Hematopoietic multipotent progenitor cell treated with erythropoietin and hydrocortisone succinate and interleukin-3 and kit ligand, for 4 days (in vitro differentiated cells): ENCODE data around the gene JAK1.
A peak's percentile ranks its signal among the peaks of the same experiment; 100 is the strongest.
"Not testable (repeated sequence)": the region's sequence is repeated elsewhere in the genome, so short reads cannot be mapped to it uniquely, and the experiment has no call there.

Experiments used
- DNase-seq: peaks from one replicate; pipeline ENCODE4 v3.0.0-alpha.2; 2015

The JAK1 gene

DNA sequence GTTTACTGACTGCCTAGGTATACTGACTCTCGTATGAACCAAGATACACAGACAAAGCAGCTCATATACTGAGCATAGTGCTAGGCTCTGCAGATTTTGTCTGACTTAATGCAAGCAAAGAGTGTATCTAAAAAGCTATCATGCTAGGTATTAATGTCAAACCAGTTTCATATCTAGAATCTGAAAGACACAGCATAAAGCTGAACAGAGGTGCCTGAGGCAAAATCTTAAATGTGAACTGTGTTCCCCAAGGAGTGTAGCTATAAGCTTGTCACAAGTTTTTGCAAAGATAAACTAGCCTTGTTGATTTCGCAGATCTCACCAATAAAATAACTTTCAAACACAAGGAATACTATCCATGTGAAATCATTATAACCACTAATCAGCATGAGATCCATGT lies 18.1 kb downstream of the JAK1 start:
- no peak for DNase-seq

DNA sequence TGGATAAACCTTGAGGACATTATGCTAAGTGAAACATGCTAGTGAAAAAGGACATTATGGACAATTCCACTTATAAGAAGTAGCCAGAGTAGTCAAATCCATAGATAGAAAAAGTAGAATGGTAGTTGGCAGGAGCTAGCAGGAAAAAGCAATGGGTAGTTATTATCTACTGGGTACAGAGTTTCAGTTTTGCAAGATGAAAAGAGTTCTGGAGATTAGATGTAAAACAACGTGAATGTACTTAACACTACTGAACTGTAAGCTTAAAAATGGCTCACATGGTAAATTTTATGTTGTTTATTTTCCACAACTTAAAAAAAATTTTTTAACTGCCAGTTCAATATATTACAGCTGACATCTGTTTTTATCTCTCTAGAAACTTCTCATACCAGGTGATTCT lies 19.4 kb downstream of the JAK1 start:
- DNase-seq, result peak; percentile 57

DNA sequence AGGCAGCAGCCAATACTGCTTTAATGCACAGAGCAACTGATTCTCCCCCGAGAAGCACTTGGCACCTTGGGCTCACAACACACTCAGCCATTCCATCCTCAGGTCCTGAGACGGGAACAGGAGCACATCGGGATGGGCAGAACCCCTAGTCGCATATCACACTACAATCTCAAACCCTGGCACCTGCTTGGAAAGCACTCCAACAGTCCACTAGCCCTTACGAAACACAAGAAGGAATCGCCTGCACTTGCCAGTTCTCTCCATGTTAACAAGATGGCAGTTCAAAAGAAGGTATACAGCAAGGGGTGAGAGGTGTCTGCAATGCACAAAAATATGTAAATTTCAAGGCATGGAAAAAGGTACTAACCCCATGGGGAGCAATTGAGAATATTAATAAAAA lies 21.4 kb downstream of the JAK1 start:
- no peak for DNase-seq

DNA sequence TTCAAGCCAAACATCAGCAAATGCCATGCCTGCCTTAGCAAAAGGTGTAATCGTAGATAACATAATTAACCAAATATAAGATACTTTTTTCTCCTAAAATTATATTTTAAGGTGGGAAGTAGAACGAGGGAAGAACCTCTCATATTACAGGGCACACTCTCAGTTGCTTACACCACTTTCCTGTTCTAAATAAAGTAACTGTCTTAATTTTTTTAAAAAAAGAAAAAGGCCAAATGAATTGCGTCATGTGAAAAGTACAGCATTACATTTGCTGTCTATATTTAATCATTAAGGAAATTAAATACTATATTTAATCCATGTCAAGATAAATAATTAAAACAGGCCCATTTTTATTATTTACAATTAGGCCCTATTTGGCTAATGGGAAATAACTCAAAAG lies 23.7 kb downstream of the JAK1 start:
- peak; percentile 47 for DNase-seq

DNA sequence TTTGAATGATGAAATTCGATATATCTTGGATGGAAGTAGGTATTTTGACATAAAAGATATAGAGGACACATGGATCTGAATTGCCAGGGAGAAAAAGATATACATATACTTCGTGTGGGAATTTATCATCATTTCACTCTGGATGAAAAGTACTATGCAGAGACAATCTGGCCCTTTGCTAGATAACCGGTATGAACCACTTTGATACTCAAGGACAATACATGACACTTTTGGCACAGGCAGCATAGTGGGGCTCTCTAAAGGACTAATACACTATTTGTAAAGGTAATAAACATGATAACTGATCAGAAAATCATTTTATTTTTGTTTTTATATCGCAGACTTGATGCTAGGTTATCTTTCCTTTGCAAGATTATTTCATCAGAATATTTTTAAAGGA lies 24.2 kb downstream of the JAK1 start:
- no peak for DNase-seq

DNA sequence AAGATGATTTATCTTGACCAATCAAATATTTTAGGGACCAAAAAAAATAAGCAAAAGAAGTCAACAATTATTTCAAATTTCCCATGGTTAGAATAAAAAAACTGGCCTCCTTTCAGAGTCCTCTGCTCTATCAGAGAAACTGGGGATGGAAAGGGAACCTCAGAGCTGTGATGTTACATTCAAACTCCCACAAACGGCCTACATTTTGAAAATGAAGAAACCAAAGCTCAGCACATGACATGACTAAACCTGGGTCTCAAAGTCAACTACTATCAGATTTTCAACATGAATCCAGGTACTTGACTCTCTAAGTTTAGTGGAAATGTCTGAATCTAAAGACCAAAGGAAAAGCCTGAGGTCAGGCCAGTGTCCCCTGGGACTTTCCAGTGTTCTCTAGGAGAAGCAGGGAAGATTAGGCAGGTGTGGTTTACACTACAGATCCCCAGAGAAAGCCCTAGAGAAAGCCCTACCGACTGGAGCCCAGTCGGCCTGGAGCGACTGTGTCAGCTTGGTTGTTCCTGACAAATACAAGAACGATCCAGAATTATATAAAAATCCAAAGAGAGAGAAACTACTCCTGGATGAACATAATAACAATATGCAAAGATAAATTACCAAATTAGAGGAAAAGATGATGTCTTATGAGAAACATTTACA lies 24.8 kb downstream of the JAK1 start:
- no peak for DNase-seq

DNA sequence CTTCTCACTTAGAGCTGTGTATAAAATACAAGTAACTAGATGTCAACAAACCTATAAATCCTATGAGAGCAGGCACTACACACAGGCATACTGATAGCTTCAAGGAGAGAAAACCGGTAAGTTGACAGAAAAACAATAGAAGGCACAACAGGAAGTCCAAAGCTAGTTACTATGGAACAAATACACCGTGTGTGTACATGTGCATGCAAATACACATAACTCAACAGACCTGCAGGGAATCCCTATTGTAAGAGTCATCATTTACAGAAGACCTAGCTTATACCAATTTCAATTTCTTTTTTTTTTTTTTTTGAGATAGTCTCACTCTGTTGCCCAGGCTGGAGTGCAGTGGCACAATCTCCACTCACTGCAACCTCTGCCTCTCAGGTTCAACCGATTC lies 26.3 kb downstream of the JAK1 start:
- DNase-seq, result no peak

DNA sequence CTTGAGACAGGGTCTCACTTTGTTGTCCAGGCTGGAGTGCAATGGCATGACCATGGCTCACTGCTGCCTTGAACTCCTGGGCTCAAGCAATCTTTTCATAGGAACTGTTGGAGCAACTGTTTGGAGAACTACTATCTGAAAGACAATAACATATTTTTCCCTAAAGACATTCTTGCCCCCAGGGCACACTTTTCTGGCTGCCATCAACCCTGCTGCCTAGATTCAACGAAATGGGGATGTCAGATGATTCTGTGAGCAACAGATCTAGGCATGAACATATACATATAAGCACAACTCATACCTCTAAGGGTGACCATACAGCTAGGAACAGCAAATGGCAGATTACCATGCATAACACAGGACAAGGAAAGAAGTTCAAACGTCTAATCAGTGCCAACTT lies 27.4 kb downstream of the JAK1 start:
- no peak for DNase-seq

DNA sequence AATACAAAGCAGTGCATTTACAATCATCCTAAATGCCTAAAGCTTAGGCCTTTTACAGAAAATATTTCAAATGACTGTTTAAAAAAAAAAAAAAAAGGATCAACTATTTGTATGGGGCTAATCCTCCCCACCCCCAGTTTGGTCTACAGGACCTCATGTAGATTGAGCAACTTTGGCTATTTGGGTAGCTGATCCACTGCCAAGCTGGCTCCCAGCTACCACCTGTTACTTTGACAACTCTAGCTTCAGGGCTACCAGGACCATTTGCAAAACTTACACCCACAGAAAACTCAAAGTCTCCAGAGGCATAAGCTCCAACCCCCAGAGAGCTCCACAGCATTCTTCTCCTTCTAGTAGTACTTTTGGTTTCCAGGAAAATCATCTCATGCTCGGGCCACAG lies 29.4 kb downstream of the JAK1 start:
- DNase-seq, result peak; percentile 31

DNA sequence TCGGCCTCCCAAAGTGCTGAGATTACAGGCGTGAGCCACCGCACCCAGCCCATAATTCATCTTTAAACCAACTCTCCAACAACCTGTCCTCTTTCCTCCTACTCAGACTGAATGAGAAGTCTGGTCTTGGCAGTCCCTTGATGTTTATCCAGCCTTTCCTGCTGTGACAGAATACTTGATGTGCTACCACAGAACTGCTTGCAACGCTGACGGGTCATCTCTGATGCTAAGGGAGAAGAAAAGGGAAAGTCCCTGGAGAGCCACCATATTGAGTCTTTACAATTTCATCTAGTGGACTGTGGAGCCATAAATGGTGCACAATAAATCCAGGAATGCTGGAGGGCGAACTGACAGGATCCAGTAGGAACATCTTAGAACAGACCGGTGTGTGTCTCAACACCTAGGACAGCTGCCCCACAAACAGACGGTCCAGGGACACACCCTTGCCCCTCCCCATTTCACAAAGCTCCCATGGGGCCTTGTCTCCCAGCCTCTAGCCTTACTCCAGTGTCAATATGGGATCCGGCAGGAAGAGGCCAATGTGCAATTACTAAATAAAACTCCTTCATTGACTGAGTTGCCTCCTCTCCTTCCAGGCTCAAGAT lies 30.7 kb downstream of the JAK1 start:
- no peak for DNase-seq

DNA sequence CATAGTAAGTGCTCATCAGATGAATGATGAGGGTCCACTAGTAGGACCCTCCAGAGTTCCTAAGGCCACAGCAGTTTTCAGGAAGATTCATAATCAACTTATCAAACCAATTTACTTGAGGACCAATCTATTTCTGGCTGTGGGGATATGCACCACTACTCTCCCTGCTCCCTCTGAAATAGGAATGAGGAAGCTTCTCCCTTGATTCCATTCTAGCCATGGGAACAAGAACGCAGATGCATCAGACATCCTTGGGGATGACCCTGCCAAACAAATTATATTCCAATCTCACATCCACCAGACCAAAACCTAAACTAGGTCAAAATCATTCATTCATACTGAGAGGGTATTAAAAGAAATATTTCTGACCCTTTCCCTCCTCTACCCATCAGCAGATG lies 31.5 kb downstream of the JAK1 start:
- no peak for DNase-seq

DNA sequence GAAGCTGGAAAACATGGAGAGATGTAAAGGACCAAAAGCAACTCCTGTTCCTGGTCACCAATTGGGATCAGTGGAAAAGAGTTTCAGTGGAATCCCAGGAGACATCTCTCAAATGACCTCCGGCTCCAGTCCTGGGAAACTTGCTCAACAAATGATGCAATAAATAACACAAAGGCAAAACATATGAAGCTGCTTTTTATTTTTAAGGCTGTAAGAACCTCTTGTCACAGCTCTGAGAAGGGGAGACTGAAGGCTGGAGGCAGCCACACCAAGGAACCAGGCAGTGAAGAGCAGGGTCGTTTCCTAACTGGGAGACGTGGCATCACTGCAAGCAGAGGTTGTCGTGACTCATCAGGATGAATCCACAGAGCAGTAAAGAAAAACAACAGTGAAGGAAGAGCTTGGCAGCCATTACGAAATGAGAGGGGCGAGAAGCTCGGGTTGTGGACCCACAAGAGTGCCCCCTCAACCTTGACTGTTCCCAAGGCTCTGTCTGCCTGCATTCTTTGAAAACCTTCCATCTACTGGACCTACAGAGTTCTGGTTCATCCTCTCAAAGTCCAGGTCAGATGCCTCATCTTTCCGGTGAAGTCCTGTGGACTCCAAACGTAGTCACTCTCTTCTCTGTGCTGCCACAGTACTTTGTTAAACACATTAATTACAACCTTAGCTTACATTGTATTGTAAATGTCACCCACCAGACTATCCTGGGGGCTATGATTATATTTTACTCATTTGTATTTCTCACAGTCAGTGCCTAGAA lies 32.1 kb downstream of the JAK1 start:
- no peak for DNase-seq

DNA sequence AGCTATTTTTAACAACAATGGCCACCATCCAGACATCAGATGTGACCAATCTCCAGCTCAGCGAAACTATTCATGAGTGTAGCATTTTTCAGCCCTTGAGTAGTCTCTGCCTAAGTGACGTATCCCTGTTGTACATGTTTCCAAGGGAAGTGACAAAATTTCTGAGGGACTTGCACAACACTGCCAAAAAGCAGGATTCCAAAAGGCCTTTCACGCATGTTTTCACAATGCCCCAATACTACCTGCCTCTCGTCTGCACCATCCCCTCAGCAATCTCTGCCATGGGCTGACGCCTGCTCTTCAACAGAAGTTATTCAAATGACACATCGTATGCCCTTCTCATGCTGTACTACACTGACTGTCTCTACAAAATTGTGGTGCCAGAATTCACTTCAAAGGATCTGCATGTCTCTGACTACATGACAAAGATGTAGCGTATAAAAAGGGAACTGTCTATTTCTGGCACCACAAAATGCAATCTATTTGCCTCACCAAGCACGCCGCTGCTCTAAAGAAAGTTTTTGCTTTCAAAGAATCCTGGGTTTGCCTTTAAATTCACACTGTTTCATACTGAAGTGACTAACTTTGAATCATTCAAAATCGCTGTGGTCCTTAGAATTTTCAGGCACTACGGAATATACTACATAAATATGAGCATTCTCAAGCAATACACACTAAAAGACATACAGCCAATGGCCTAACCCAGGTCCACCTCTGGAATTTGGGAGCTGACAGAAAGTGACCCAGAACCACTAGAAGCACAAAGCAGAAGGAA lies 32.9 kb downstream of the JAK1 start:
- peak; percentile 70 for DNase-seq

DNA sequence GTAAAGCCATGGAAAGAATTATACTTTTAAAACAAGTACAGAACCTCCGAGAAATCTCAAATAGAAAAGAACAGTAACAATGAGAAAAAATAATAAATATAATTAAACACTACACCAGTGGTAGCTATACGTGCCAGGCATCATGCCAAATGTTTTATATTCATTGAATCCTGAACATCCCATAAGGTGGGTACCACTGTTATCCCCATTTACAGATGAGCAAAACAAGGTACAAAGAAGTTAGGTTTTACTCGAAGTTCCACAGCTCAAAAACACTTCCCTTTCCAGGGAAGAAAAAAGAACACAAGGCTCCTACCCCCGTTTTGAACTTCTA lies 33.4 kb downstream of the JAK1 start:
- no peak for DNase-seq

DNA sequence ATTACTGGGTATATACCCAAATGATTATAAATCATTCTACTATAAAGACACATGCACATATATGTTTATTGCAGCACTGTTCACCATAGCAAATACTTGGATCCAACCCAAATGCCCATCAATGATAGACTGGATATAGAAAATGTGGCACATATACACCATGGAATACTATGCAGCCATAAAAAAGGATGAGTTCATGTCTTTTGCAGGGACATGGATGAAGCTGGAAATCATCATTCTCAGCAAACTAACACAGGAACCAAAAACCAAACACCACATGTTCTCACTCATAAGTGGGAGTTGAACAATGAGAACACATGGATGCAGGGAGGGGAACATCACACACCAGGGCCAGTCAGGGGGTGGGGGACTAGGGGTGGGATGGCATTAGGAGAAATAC lies 35.7 kb downstream of the JAK1 start:
- DNase-seq, result not testable (repeated sequence)

DNA sequence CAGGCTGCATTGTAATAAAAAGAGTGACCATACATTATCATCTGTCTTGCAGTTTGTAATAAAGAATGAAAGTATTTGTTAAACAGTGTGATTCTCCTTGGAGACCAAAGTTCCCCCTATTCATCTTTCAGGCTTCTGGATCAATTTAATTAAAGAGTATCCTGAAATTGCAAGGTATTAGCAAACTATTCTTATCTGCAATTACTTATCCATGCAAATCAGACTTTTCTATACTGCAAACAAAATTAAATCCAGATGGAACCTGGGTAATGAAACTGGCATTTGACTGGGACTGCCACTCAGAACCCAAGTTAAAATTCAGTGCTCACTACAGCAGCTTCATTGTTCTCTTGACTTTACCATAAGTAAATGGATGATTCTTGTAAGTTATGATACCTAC lies 37.1 kb downstream of the JAK1 start:
- DNase-seq, result no peak

DNA sequence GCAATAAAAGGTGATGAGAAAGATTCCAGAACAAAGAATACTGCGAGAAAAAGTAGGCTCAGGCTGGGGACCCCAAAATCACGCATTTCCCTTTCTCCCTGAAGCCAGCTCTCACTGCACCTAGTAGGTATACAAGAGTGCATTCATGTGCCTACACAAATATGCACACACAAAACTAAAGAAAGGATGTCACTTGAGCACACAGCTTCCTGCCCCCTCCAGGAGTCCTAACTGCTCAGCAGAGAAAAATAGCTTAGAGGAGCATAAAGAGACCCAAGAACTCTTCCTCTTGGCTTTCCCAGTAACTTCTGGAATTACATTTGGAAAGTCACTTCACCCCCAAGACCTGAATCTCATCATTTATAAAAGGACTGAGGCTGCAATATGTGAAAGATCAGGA lies 38.0 kb downstream of the JAK1 start:
- no peak for DNase-seq

DNA sequence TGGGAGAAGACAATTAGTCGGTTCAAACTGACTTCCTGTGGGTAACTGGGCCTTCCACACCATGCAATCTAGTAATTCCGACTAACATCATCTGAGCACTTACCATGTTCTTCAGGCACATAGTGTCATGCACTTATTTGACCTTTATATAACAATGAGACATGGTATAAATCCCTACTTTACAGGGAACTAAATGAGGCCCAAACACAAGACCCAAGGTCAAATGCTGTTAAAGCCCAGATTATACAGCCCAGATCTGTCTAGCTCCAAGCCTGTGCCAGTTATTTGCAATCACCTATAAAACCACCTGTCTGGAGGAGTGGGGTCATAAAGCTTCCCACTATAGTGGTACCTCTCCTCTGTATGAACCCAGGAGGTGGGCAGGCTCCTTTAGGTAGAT lies 40.8 kb downstream of the JAK1 start:
- no peak for DNase-seq

DNA sequence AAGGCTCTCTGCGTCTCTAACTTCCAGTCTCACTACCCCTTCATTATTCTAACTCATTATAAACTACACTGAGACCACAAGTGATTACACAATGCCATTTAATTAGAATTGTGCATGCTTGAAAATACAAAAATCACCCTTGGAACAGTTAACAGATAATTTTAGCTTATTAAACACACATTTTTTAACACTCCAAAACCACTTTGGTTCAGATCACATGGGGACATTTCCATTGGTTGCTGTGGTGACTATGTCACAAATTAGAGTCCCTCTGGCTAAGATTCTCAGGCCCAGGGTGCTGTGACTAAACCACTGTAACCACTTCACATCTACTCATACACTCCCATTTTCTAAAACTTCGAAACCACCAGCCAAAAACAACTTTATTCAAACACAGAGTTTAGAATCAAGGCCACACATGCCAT lies 43.0 kb downstream of the JAK1 start:
- DNase-seq, result no peak

DNA sequence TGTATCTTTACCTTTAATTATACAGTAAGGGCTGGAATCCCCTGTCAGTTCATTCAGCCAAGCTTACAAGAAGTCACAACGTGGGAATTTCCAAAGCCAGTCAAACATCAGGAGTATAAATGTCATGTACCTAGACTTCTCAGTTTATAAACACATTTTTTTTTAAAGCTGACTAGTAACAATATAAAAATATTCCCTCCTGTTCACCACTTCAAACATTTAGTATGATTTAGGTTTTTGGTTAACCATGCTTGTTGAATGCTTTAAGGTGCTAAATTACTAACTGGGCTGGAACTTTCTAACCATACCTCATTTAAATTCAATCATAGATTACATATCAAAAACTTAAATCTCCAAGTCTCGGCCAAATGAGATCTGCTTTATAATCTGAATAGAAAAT lies 44.0 kb downstream of the JAK1 start:
- no peak for DNase-seq

DNA sequence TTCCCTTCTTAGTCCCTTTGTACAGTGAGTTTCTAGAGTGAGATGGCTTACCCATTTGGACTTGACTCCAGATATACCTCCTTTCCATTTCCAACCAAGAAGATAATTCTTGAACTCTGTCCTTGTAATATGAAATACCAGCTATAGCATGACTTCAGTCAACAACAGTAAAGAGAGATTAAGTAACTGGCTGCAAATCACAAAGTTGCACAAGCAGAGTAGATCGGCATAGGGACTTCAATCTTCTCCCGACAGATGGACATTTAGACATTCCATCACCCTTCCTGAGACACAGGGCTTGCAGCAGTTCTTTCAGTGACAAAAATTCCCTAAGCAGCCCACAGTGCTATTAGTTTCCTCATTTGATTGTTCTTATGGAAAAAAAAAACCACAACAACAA lies 44.6 kb downstream of the JAK1 start:
- no peak for DNase-seq

DNA sequence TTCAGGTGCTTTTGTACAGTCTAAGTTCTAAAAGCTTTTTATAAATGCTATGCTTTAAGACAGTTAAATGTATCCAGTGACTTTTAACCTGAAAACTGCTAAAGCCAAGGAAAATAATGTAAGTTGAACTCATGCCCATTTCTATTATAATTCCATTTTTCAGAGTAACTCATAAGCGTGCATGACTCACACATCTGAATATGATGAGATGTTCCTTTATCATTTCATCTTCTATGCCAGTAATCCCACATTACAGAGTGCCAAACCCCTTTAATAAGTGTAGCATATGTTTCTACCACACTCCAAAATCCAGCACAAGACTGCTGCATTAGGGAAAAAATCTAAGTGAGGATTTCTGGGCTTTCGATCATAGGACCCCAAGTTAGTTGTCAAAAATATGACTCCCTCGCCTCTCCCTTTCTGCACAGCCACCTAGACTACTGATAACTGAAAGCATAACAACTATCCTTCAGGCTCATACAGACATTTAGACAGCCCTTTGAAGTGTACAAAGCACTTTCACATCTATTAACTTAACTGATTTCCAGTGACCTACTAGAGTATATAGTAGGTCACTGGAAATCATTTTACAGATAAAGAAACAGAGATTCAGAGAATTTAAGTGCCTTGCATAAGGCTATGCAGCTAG lies 45.3 kb downstream of the JAK1 start:
- DNase-seq, result peak; percentile 35

DNA sequence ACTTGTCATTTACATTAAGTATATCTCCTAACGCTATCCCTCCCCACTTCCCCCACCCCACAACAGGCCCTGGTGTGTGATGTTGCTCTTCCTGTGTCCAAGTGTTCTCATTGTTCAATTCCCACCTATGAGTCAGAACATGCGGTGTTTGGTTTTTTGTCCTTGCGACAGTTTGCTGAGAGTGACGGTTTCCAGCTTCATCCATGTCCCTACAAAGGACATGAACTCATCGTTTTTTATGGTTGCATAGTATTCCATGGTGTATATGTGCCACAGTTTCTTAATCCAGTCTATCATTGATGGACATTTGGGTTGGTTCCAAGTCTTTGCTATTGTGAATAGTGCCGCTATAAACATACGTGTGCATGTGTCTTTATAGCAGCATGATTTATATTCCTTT lies 47.2 kb downstream of the JAK1 start:
- DNase-seq, result not testable (repeated sequence)
